Measurements from ENCODE around the gene RIOK3.

- no peak for TF ChIP-seq CTCF (IDR thresholded peaks at IDR 0.05; ENCODE audit: low read depth, low read length, missing input control)
- TF ChIP-seq TAF1 (conservative IDR thresholded peaks at IDR 0.05), result no peak
- peak; percentile 82 for TF ChIP-seq ZBTB33 (IDR thresholded peaks at IDR 0.05)
- peak; percentile 33 for TF ChIP-seq MAX (IDR thresholded peaks at IDR 0.05)
- TF ChIP-seq RAD21 (IDR thresholded peaks at IDR 0.05), result peak; percentile 33 to 39
- peak; percentile 65 for TF ChIP-seq YY1 (IDR thresholded peaks at IDR 0.05)
- TF ChIP-seq EGR1 (IDR thresholded peaks at IDR 0.05; ENCODE audit: low read depth in 2 of 2), result peak in 1 of 2 donors; percentile 51
- TF ChIP-seq ATF3 (IDR thresholded peaks at IDR 0.05), result peak; percentile 92
- peak; percentile 20 for TF ChIP-seq REST (IDR thresholded peaks at IDR 0.05)
Measured at GRCh38 chr18:23442958-23443357, 10.1 kb upstream of the RIOK3 start.

Data from liver (tissue), 3 donors.